Transverse colon (tissue), 4 donors: Measurements from ENCODE around the gene HES7. TPM values are rescaled to one million over a fixed set of nuclear protein-coding genes. Genes with fewer than 3 reads are reported as not detected.
A peak's percentile ranks its signal among the peaks of the same experiment; 100 is the strongest.

Experiments used
- DNase-seq: peaks from one replicate; pipeline ENCODE4 v3.0.0-alpha.2; 2019
- H3K27ac ChIP-seq, 4 donors: fragments of 200-600 bp; sonication (generic); 2 replicates each; pipeline ENCODE4 v1.5.1; 2016 to 2018; ENCODE audit warnings: inconsistent platforms in 4 of 4
- H3K27me3 ChIP-seq: fragments of 200-600 bp; sonication (generic); 2 replicates; pipeline ENCODE4 v1.5.1; 2017; ENCODE audit warnings: inconsistent platforms
- H3K36me3 ChIP-seq, 4 donors: fragments of 200-600 bp; sonication (generic); 2 replicates each; pipeline ENCODE4 v1.5.1; 2017 to 2019; ENCODE audit warnings: inconsistent platforms in 4 of 4
- H3K4me1 ChIP-seq, 4 donors: fragments of 200-600 bp; sonication (generic); 2 replicates each; pipeline ENCODE4 v1.5.1; 2017 to 2020; ENCODE audit warnings: inconsistent platforms in 4 of 4
- H3K4me3 ChIP-seq, 4 donors: fragments of 200-600 bp; sonication (generic); 1 replicate in 1 of 4; 2 replicates in 3 of 4; pipeline versions ENCODE4 v1.5.1 to v1.6.1; 2017 to 2019; ENCODE audit warnings: inconsistent platforms in 4 of 4
- H3K9me3 ChIP-seq, 2 donors: fragments of 200-600 bp; sonication (generic); 2 replicates each; pipeline ENCODE4 v1.5.1; 2017 to 2019; ENCODE audit warnings: inconsistent platforms in 2 of 2
- EP300 ChIP-seq: sonication (generic); formaldehyde crosslinking; IDR thresholded peaks from one replicate; pipeline ENCODE4 v1.6.1; 2017; ENCODE audit warnings: antibody characterized with exemption, low read depth
- POLR2A ChIP-seq: fragments of 450-650 bp; IDR thresholded peaks from one replicate; pipeline ENCODE4 v1.6.1; 2016; ENCODE audit warnings: antibody characterized with exemption, mild to moderate bottlenecking, moderate library complexity
- POLR2AphosphoS5 ChIP-seq, 3 donors: sonication (generic); formaldehyde crosslinking; IDR thresholded peaks; one replicate each; pipeline ENCODE4 v1.6.1; 2016; ENCODE audit warnings: antibody characterized with exemption in 3 of 3
- WGBS, 2 donors: methylation state at CpG; one replicate each; pipeline ENCODE4 v1.1.5; 2018; ENCODE audit warnings: low coverage in 1 of 2; 5-methylcytosine and 5-hydroxymethylcytosine counted together
- in situ Hi-C, 4 donors: fragments of 200-750 bp; cut with MboI; loops; one replicate each; pipeline versions ENCODE4 v1.15.0 to v1.15.1; 2017; ENCODE audit warnings: low sequenced_read_pairs in 3 of 4, low pct_ligation_motif_present in 1 of 4, low pct_unique_long_range_greater_than_20kb in 1 of 4
- intact Hi-C: fragments of 100-400 bp; cut with DNase I; formaldehyde crosslinking; loops from one replicate; pipeline ENCODE4 v1.15.1; 2023; ENCODE audit warnings: low total_unique reads
- total RNA-seq, 4 donors: library from RNA; depleted of rRNA; stranded (reverse); fragments of >200 nt; gene quantifications; one replicate each; pipeline ENCODE4 v1.1.0, GENCODE V29; 2016
- TF ChIP-seq, protein P1 (sequence below), 5 experiments: fragments of 200-600 bp in 3 of 5; fragments of 450-650 bp in 2 of 5; sonication (generic) in 3 of 5; IDR thresholded peaks; 1 replicate in 2 of 5; 2 replicates in 3 of 5; pipeline ENCODE4 v1.5.1; 2016 to 2017; ENCODE audit warnings: antibody characterized with exemption in 5 of 5, inconsistent platforms in 3 of 5, mild to moderate bottlenecking in 2 of 5, moderate library complexity in 1 of 5

HES7 gene
- total RNA-seq, 4 donors from 2014 or later: not detected

DNA sequence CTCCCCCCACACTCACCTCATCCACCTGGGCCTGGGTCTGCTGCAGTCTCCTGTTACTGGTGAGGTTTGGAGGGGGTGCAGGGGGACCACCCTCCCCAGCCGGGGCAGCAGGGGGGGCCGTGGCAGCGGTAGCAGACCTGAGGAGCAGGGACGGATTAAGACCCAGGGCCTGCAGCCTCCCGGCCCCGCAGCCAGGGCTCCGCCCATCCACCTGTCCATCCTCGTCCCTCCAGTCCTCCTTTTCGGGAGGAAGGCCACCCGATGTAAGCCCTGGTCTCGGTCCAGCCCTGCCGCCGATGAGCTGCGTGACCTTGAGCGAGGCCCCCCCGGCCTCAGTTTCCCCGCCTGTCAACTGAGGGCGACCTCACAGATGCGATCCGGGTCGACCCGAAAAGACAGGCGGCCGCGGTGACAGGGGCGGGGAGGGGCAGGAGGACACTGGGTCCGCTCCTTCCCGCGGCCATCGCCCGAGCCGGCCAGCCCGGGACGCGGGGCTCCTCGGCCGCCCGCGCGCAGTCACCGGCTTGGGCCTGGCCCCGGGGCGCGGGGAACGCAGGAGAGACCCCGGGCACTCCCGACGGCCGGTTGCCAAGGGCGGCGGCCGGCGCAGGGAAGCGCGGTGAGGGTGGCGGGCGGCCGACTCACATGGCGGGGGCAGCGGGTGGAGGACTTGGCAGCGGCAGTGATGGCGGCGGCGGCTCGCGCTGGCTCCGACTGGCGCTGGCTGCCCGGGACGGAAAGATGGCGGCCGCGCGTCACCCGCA, 38.5 kb upstream of the HES7 start, which contains the start of gene VAMP2:
Gene VAMP2 (minus strand): TSS at position 716 of the 764 bp plus-strand sequence. CDS start 69 bp downstream, at position 647.
- Histone ChIP-seq H3K27ac (peak within 1 kb of the TSS; percentile 93 to 100 (median 97)), H3K4me3 (peak within 1 kb of the TSS; percentile 63 to 100 (median 86)), H3K36me3 (peaks cover 0 to 3% (median 0%) of the 10 kb centered on the region in 4 donors), H3K4me1 (peaks cover 33 to 62% (median 43%) of the 10 kb centered on the region in 4 donors), H3K27me3 (no peaks in the 10 kb centered on the region), H3K9me3 (no peaks in the 10 kb centered on the region)
- TF ChIP-seq POLR2AphosphoS5 (IDR thresholded peaks at IDR 0.05): peak; percentile 72 to 92 (median 92)
- TF ChIP-seq EP300: peak; percentile 52
- TF ChIP-seq, protein P1, sequence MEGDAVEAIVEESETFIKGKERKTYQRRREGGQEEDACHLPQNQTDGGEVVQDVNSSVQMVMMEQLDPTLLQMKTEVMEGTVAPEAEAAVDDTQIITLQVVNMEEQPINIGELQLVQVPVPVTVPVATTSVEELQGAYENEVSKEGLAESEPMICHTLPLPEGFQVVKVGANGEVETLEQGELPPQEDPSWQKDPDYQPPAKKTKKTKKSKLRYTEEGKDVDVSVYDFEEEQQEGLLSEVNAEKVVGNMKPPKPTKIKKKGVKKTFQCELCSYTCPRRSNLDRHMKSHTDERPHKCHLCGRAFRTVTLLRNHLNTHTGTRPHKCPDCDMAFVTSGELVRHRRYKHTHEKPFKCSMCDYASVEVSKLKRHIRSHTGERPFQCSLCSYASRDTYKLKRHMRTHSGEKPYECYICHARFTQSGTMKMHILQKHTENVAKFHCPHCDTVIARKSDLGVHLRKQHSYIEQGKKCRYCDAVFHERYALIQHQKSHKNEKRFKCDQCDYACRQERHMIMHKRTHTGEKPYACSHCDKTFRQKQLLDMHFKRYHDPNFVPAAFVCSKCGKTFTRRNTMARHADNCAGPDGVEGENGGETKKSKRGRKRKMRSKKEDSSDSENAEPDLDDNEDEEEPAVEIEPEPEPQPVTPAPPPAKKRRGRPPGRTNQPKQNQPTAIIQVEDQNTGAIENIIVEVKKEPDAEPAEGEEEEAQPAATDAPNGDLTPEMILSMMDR (IDR thresholded peaks at IDR 0.05): peak in 2 of 5 experiments; percentile 25 to 39
- TF ChIP-seq POLR2A: peak; percentile 55
- in situ Hi-C loops: no loop called here
- DNase-seq: peak; percentile 85
- 1% methylated on average over 23 of the region's 75 CpGs; no CpG with 5 or more reads in 1 of the 2 donors for WGBS, 2 donors
- intact Hi-C loops: no loop called here

DNA sequence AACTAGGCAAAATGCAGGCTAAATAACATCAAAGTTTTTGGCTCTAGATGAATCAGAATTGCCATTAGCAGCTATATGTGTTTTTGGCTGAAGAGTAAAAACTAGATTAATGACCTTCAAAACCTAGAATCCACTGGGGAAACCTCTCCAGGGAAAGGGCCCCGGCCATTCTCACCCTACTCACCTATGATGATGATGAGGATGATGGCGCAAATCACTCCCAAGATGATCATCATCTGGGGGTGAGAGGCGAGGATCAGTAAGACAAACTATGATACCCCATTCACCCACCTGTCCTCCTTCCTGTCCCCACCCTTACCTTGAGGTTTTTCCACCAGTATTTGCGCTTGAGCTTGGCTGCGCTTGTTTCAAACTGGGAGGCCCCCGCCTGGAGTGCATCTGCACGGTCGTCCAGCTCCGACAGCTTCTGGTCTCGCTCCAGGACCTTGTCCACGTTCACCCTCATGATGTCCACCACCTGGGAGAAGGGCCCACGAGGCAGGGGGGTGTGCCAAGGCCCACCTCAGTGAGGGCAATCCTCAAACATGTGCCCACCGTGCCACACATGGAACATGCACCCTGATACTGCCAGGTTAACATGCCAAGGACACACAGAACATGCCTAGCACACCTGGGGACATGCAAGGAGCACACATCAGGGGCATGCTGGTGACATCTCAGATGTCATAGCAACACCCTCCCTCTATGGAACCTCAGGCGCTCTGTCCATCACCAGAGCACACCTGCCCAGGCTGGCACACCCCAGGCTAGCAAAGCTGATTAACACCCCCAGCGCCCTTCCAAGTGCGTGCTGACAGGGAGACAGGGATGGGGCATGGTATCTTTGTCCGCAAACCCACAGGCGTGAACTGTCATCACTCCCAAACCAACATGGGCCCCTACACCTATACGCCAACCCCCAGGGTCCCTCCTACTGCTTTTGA, 37.7 kb upstream of the HES7 start:
- TF ChIP-seq, protein P1 (IDR thresholded peaks at IDR 0.05): no peak
- no peak for TF ChIP-seq POLR2AphosphoS5 (IDR thresholded peaks at IDR 0.05)
- no peak for TF ChIP-seq EP300
- no peak for TF ChIP-seq POLR2A
- H3K4me1 ChIP-seq: peaks cover 33 to 66% (median 48%) of the 10 kb centered on the region in 4 donors
- H3K4me3 ChIP-seq: peak overlapping the region; percentile 63 to 100 (median 86)
- intact Hi-C loops: no loop called here
- peaks cover 0 to 3% (median 0%) of the 10 kb centered on the region in 4 donors for H3K36me3 ChIP-seq
- no peaks in the 10 kb centered on the region for H3K27me3 ChIP-seq
- DNase-seq: no peak
- peak overlapping the region; percentile 93 to 100 (median 97) for H3K27ac ChIP-seq
- 57% methylated on average over 19 of the region's 19 CpGs; no CpG with 5 or more reads in 1 of the 2 donors for WGBS, 2 donors
- in situ Hi-C loops: no loop called here
- no peaks in the 10 kb centered on the region for H3K9me3 ChIP-seq

DNA sequence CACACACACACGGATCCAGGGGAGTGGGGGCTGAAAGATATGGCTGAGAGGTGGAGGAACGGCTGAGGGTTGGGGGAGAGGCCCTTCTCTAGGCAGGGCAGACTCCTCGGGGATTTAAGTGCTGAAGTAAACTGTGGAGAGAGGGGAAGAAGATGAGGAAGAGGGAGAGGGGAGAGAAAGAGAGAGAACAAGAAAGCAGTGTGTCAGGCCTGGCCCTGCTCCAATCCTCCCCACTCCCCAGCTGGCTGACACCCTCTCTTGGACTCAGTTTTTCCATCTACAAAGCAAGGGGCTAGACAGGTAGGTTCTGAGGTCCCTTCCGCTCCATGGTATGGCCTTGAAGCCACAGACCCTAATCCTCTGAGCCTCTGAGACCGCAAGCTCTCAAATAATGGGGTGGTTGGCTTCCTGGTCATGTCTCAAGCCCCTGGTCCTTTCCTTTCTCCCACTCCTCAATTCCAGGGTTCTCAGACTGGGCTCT, 36.9 kb upstream of the HES7 start:
- Histone ChIP-seq H3K9me3 (no peaks in the 10 kb centered on the region), H3K27me3 (no peaks in the 10 kb centered on the region), H3K27ac (peak overlapping the region; percentile 93 to 100 (median 97)), H3K4me1 (peaks cover 33 to 66% (median 48%) of the 10 kb centered on the region in 4 donors), H3K4me3 (peak overlapping the region in 1 of 4 donors; percentile 63), H3K36me3 (peaks cover 0 to 3% (median 0%) of the 10 kb centered on the region in 4 donors)
- TF ChIP-seq POLR2AphosphoS5 (IDR thresholded peaks at IDR 0.05): no peak
- TF ChIP-seq EP300: no peak
- TF ChIP-seq, protein P1 (IDR thresholded peaks at IDR 0.05): no peak
- 28 to 55% methylated on average over 3 to 5 of the region's 5 CpGs for WGBS, 2 donors
- in situ Hi-C loops (no loop called here), intact Hi-C loops (no loop called here)
- DNase-seq: no peak

DNA sequence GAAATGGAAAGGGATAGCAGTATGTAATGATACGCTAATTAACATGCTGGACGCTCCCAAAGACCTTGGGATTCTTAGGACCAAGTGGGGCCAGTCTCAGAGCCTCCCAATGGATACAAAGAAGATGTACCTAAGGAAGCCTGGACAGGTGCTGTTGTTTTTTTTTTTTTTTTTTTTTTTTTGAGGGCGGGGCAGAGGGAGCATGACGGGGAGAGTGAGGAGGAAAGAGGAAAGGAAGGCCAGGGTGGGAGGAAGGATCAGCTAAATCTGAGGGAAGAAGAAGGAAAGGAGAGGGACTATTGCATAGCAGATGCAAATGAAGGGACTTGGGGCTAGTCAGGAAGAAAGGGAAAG, 36.3 kb upstream of the HES7 start:
- no peaks in the 10 kb centered on the region for H3K9me3 ChIP-seq
- H3K27ac ChIP-seq: peak overlapping the region; percentile 93 to 100 (median 97)
- no peak overlapping the region for H3K4me3 ChIP-seq
- peaks cover 0 to 3% (median 0%) of the 10 kb centered on the region in 4 donors for H3K36me3 ChIP-seq
- peaks cover 33 to 66% (median 48%) of the 10 kb centered on the region in 4 donors for H3K4me1 ChIP-seq
- WGBS, 2 donors: 52 to 85% methylated on average over 2 to 4 of the region's 4 CpGs
- H3K27me3 ChIP-seq: no peaks in the 10 kb centered on the region
- TF ChIP-seq, protein P1 (IDR thresholded peaks at IDR 0.05): no peak
- TF ChIP-seq POLR2AphosphoS5 (IDR thresholded peaks at IDR 0.05) (no peak), EP300 (no peak), POLR2A (no peak)
- in situ Hi-C loops: no loop called here
- intact Hi-C loops: no loop called here
- DNase-seq: no peak
